Myocyte (in vitro differentiated cells): Measurements from ENCODE around the gene CHN2. TPM values are rescaled to one million over a fixed set of nuclear protein-coding genes. Genes with fewer than 3 reads are reported as not detected.

Experiments
- DNase-seq: peaks from one replicate; pipeline ENCODE4 v3.0.0-alpha.2; 2012; ENCODE audit warnings: low read depth
- total RNA-seq: library from RNA; depleted of rRNA; stranded (reverse); fragments of >200 nt; gene quantifications from 2 replicates; pipeline ENCODE4 v1.2.3, GENCODE V29; 2014

CHN2 gene
- total RNA-seq, 1 donor from 2014 or later = 3.2 TPM

- DNase-seq = no peak
These were observed 111.9 kb downstream of the CHN2 start for GRCh38 chr7:29306319-29306991.

GRCh38 chr7:29308424-29308823 is 113.8 kb downstream of the CHN2 start:
- DNase-seq = no peak

- peak; percentile 45 for DNase-seq
These were observed 114.7 kb downstream of the CHN2 start for GRCh38 chr7:29309041-29309854.

DNA sequence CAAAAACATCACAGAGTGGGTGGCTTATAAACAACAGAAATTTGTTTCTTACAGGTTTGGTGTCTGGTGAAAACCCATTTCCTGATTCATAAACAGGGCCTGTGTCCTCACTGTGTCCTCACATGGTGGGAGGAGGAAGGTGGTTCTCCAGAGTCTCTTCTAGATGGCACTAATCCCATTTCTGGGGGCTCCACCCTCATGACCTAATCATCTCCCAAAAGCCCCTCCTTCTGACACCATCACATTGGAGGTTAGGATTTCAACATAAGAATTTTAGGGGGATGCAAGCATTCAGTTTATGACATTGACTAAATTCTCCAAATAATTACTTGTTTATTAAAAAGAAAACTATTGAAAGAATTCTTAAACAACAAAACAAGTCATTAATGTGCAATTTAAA is 116.0 kb downstream of the CHN2 start:
- DNase-seq = no peak

- no peak for DNase-seq
These were observed 116.7 kb downstream of the CHN2 start for GRCh38 chr7:29311314-29311713.

- no peak for DNase-seq
These were observed 119.6 kb downstream of the CHN2 start for GRCh38 chr7:29314148-29314547.

GRCh38 chr7:29315122-29315891 is 120.7 kb downstream of the CHN2 start:
- no peak for DNase-seq

DNA sequence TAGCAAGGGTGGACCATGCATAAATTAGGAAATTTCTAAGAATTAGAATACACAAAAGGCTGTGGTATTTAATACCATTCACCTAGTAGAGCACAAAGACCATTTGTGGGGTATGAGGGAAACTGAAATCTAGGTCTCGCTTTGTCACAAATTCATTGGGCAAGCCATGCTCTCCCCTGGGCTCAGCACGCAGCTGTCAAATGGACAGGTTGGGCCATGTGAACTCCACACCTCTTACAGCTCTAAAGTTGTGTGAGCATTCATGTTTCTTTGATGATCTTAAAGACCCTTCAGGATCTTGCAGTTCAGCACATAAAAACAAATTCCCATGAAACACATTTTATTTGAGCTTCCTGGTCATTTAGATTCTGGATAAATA is 121.3 kb downstream of the CHN2 start:
- DNase-seq = no peak

GRCh38 chr7:29316926-29317325 is 122.4 kb downstream of the CHN2 start:
- DNase-seq = no peak

DNA sequence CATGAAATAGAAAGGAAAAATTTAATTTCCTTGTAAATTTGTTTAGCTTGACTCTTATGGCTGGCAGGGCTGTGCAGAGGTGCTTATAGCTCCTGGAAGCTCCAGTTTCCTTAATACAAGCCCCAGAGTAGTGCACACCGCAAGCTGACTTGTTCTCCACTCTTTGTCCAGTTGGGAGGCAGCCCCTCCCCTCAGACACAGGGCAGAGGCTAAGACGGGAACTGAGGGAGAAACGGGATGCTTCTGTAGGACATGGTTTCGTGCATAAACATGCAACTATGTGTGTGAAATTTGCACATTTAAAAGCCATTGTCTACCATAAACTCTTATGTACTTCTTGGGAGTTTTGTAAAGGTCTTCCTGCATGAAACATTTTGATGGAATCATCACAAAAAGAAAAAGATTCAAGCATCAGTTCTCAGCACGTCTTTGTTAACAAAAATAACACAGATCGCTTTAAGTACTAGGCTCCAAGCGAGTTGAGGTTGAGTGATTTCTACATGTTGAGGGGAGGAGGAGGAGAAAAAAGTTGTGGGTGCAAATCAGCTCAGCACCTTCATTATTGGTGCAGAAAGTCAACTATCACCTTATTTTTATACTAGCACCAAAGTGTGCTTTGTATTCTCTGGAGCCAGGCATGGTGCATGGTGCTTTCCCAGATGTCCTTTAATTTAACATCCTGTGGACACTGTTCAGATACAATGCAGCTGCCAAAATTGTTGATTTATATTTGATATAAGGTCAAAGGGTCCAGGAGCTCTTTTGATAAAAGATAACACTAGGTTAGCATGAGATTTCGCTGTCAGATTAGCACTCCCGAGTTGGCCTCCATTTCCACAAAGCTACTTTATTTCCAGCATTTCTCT is 124.5 kb downstream of the CHN2 start:
- DNase-seq = no peak

DNA sequence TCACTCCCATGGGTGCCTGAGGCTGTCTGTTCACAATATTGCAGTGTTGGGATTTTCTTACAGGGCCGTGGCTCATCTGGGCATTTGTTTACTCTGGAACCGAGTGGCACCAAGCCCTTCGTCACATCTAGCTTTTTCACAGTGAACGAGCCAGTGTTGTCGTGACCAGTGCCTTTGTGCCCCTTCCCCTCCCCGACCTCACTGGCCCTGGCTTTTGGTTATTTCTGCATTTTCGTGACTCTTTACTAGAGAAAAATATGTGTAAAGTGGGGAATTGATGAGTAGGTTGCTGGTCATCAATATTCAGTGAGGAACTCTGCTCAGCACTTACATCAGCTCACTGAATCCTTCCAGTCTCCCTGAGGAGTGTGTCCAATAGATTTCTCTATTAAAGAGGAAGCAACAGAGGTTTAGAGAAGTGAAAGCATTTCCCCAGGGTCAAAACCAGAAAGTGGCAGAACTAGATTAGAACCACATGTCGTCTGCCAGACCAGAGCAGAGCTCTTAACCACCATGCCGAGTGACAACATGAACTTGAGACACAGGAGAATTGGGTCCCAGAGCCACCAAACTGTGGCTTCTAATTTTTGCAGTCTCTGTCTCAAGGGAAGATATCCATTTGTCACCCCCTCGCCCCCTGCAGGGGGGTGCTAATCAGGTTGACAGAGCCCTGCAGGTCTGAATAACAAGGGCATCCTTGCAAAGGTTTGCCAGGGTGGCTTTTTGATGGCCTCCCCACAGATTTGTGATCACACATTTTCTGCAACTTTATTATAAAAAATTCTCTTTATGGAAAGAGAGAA is 125.3 kb downstream of the CHN2 start:
- no peak for DNase-seq

GRCh38 chr7:29320577-29320976 is 126.0 kb downstream of the CHN2 start:
- DNase-seq = no peak

- no peak for DNase-seq
These were observed 127.6 kb downstream of the CHN2 start for GRCh38 chr7:29322023-29322712.

- no peak for DNase-seq
These were observed 130.9 kb downstream of the CHN2 start for GRCh38 chr7:29325476-29325875.

GRCh38 chr7:29326864-29327263 is 132.3 kb downstream of the CHN2 start:
- DNase-seq = no peak

GRCh38 chr7:29327455-29327854 is 132.9 kb downstream of the CHN2 start:
- DNase-seq = no peak

- no peak for DNase-seq
These were observed 133.5 kb downstream of the CHN2 start for GRCh38 chr7:29328045-29328444.

DNA sequence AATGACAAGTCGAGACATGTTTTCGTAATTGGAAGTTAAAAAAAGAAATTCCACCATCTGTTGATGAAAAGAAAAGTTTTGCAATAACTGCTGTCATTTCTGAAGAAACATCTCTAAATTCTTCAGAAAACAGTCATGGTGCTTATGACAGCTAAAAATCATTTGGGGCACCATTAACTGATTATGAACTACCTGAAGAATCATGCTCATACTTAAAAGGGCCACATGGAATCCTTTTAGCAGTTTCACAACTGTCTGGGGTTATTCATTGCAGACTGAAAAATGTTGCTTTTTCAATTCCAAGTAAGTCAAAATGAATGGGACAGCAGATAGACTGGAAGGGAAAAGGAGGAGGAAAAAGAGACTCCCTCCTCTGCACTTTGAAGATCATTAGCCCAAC is 134.2 kb downstream of the CHN2 start:
- peak; percentile 25 for DNase-seq

DNA sequence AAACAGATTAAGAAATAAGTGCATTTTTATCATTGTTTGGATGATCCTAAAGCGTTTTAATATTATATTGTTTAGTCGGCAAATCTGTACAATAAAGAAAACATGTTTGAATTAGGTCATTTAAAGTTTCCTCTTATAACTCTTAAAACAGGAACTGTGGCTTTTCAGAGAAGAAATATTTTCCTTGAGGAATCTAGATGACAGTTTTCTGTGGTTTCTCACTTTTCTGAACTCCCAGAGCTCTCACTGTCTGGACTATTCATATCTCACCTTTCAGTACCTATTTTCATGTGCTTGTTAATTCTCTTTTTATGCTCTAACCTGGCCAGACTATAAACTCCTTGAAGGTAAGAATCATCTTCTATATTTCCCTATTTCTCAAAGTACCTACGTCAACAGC is 135.1 kb downstream of the CHN2 start:
- no peak for DNase-seq

DNA sequence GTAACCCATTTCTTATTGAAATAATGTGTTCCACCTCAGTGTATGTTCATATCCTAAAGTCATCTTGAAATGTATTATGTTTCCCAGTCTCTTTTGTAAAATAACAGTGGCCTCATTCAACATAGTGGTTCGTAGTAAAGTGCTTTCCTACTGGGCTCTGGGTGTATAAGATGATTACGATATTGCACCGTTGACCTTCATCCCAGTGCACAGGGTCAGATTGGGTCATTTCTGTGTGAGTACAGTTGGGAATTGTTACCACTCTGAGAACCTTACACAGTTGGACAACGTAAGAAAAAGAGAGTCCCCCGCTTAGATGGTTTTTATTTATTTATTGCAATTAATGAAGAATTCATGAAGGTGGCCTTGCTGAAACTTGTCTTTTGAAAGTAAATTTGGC is 135.6 kb downstream of the CHN2 start:
- DNase-seq = no peak
